SK-N-SH (cell line): ENCODE data around the gene UBE2R2. TPM values are rescaled to one million over a fixed set of nuclear protein-coding genes. Genes with fewer than 3 reads are reported as not detected.

Experiments
- CTCF ChIA-PET: fragments of 300-600, 350-600 bp; formaldehyde crosslinking; extraction: SDS; loops from one replicate; lab custom pipeline; 2021; lab: Yijun Ruan, JAX
- POLR2A ChIA-PET: fragments of 350-600 bp; sonication (Branson Sonifier 250); formaldehyde crosslinking; extraction: SDS; loops from one replicate; lab custom pipeline; 2020; ENCODE audit warnings: antibody characterized with exemption, inconsistent platforms; lab: Yijun Ruan, JAX
- DNase-seq: peaks from one replicate; pipeline ENCODE4 v3.0.0; 2012
- H2AFZ ChIP-seq: fragments of 200-600 bp; sonication (generic); 2 replicates; pipeline ENCODE4 v1.8.1; 2016; ENCODE audit warnings: antibody characterized with exemption, mild to moderate bottlenecking, low read depth
- H3F3A ChIP-seq: fragments of 200-600 bp; sonication (generic); replicated peaks from 2 replicates; pipeline ENCODE3; 2016; ENCODE audit warnings: antibody characterized with exemption, mild to moderate bottlenecking; ENCODE audit not compliant: insufficient read depth
- H3K27ac ChIP-seq, 2 experiments: fragments of 200-500 bp in 1 of 2; fragments of 200-600 bp in 1 of 2; sonication (Bioruptor generic) in 1 of 2; sonication (generic), shearing (Covaris generic) in 1 of 2; 2 replicates each; pipeline versions ENCODE4 v1.5.1 to v1.6.1; 2014 to 2016; ENCODE audit warnings: low read depth in 2 of 2, inconsistent platforms in 1 of 2, low read length in 1 of 2, mild to moderate bottlenecking in 1 of 2, mixed read lengths in 1 of 2
- H3K27me3 ChIP-seq: fragments of 200-600 bp; sonication (generic), shearing (Covaris generic); 2 replicates; pipeline ENCODE4 v1.6.1; 2016; ENCODE audit warnings: mixed run types; ENCODE audit not compliant: insufficient read depth
- H3K36me3 ChIP-seq, 2 experiments: fragments of 200-500 bp in 1 of 2; fragments of 200-600 bp in 1 of 2; sonication (Bioruptor generic) in 1 of 2; sonication (generic) in 1 of 2; replicated peaks in 1 of 2; 2 replicates each; pipeline versions ENCODE3 to v1.5.1; 2014 to 2016; ENCODE audit warnings: low read length in 1 of 2, mild to moderate bottlenecking in 1 of 2; ENCODE audit not compliant: insufficient read depth in 2 of 2, control insufficient read depth in 1 of 2
- H3K4me1 ChIP-seq, 2 experiments: fragments of 200-500 bp in 1 of 2; fragments of 200-600 bp in 1 of 2; sonication (Bioruptor generic) in 1 of 2; sonication (generic), shearing (Covaris generic) in 1 of 2; 2 replicates each; pipeline versions ENCODE4 v1.5.1 to v1.6.1; 2014 to 2016; ENCODE audit warnings: low read depth in 1 of 2, low read length in 1 of 2, mixed run types in 1 of 2; ENCODE audit not compliant: insufficient read depth in 2 of 2, control insufficient read depth in 1 of 2
- H3K4me2 ChIP-seq: fragments of 200-600 bp; sonication (generic), shearing (Covaris generic); 2 replicates; pipeline ENCODE4 v1.6.1; 2017; ENCODE audit warnings: mixed run types
- H3K4me3 ChIP-seq, 2 experiments: fragments of 200-500 bp in 1 of 2; fragments of 200-600 bp in 1 of 2; sonication (Bioruptor generic) in 1 of 2; sonication (generic), shearing (Covaris generic) in 1 of 2; 2 replicates each; pipeline versions ENCODE4 v1.5.1 to v1.8.1; 2014 to 2016; ENCODE audit warnings: low read depth in 2 of 2, inconsistent platforms in 1 of 2, low read length in 1 of 2, mild to moderate bottlenecking in 1 of 2, mixed read lengths in 1 of 2, moderate library complexity in 1 of 2
- H3K79me2 ChIP-seq: fragments of 200-600 bp; sonication (generic); 2 replicates; pipeline ENCODE4 v1.8.1; 2017; ENCODE audit warnings: mild to moderate bottlenecking; ENCODE audit not compliant: insufficient read depth
- H3K9ac ChIP-seq: fragments of 200-600 bp; sonication (generic); 2 replicates; pipeline ENCODE4 v1.6.1; 2017; ENCODE audit warnings: mixed run types
- H3K9me2 ChIP-seq: fragments of 200-600 bp; sonication (generic); 2 replicates; pipeline ENCODE4 v1.6.1; 2017; ENCODE audit warnings: mixed run types
- H3K9me3 ChIP-seq: fragments of 200-600 bp; sonication (generic); 2 replicates; pipeline ENCODE4 v1.6.1; 2017; ENCODE audit warnings: mixed run types, mild to moderate bottlenecking, moderate library complexity
- H4K20me1 ChIP-seq: fragments of 200-600 bp; sonication (generic); 2 replicates; pipeline ENCODE4 v1.6.1; 2017; ENCODE audit warnings: mild to moderate bottlenecking, mixed run types; ENCODE audit not compliant: insufficient read depth
- CTCF ChIP-seq: fragments of 200-600 bp; sonication (generic); IDR thresholded peaks from 2 replicates; pipeline ENCODE4 v1.6.1; 2017; ENCODE audit warnings: antibody characterized with exemption, mild to moderate bottlenecking, moderate library complexity
- FOSL2 ChIP-seq: IDR thresholded peaks from 2 replicates; pipeline ENCODE4 v1.4.0; 2012; ENCODE audit warnings: low read depth, mild to moderate bottlenecking, moderate library complexity, borderline replicate concordance
- FOXJ3 ChIP-seq: sonication (generic); formaldehyde crosslinking; IDR thresholded peaks from 2 replicates; pipeline ENCODE4 v1.5.1; 2020; ENCODE audit warnings: mild to moderate bottlenecking, missing genetic modification reagents
- FOXM1 ChIP-seq: IDR thresholded peaks from 2 replicates; pipeline ENCODE4 v1.4.0; 2012; ENCODE audit warnings: low read depth, mild to moderate bottlenecking
- GATA2 ChIP-seq: sonication (generic); formaldehyde crosslinking; IDR thresholded peaks from 2 replicates; pipeline ENCODE4 v1.5.0; 2020; ENCODE audit warnings: mild to moderate bottlenecking, missing genetic modification reagents
- IRF3 ChIP-seq: fragments of 150-350 bp; IDR thresholded peaks from 2 replicates; pipeline ENCODE4 v1.6.1; 2016; ENCODE audit warnings: mild to moderate bottlenecking, low read depth, low read length
- JUND ChIP-seq: IDR thresholded peaks from 2 replicates; pipeline ENCODE4 v1.4.0; 2012
- NFIC ChIP-seq: IDR thresholded peaks from 2 replicates; pipeline ENCODE4 v1.4.0; 2012; ENCODE audit warnings: borderline replicate concordance
- NRF1 ChIP-seq: IDR thresholded peaks from 2 replicates; pipeline ENCODE4 v1.6.1; 2012; ENCODE audit warnings: low read depth, mild to moderate bottlenecking, low read length
- PBX3 ChIP-seq: IDR thresholded peaks from 2 replicates; pipeline ENCODE4; 2012
- RAD21 ChIP-seq: IDR thresholded peaks from 2 replicates; pipeline ENCODE4 v1.6.1; 2012; ENCODE audit warnings: mild to moderate bottlenecking, low read length
- RXRA ChIP-seq: IDR thresholded peaks from 2 replicates; pipeline ENCODE4 v1.4.0; 2012; ENCODE audit warnings: low read depth, mild to moderate bottlenecking, borderline replicate concordance
- TCF12 ChIP-seq: IDR thresholded peaks from 2 replicates; pipeline ENCODE4 v1.4.0; 2012
- USF2 ChIP-seq: fragments of 150-350 bp; IDR thresholded peaks from 2 replicates; pipeline ENCODE4 v1.6.1; 2017; ENCODE audit warnings: antibody characterized with exemption, low read length, low read depth, borderline replicate concordance
- ZBTB33 ChIP-seq: IDR thresholded peaks from 2 replicates; pipeline ENCODE4 v1.4.0; 2012; ENCODE audit warnings: low read depth, borderline replicate concordance
- WGBS: methylation state at CpG from one replicate; pipeline ENCODE4 v1.1.6; 2017; ENCODE audit warnings: low lambda C conversion rate; 5-methylcytosine and 5-hydroxymethylcytosine counted together
- polyA plus RNA-seq, 3 experiments: library from polyadenylated mRNA; depleted of rRNA; stranded (reverse); fragments of >200 nt; gene quantifications; 2 replicates each; pipeline ENCODE4 v1.2.3, GENCODE V29; 2012

Gene UBE2R2
- polyA plus RNA-seq, 1 of the 3 experiments (the other 2 are of a cell fraction) = 19.7 TPM

GRCh38 chr9:33815781-33816180 lies 1.2 kb upstream of the UBE2R2 start:
- Histone ChIP-seq H2AFZ (no peak overlapping the region), H3K27me3 (no peaks in the 10 kb centered on the region), H3K4me2 (no peak overlapping the region), H3K79me2 (peaks cover 35% of the 10 kb centered on the region), H3K27ac (peak overlapping the region; percentile 82 to 91; a peak in 2 of 4 replicates), H3K36me3 (peaks cover 0 to 4% of the 10 kb centered on the region in 2 experiments), H3K9ac (no peak overlapping the region), H3K4me3 (no peak overlapping the region), H3F3A (peaks cover 36% of the 10 kb centered on the region), H3K9me3 (no peaks in the 10 kb centered on the region), H3K4me1 (peaks cover 7 to 16% of the 10 kb centered on the region in 2 experiments; a peak in 3 of 4 replicates), H3K9me2 (no peaks in the 10 kb centered on the region), H4K20me1 (peaks cover 25% of the 10 kb centered on the region)
- TF ChIP-seq TCF12 (no peak), GATA2 (CRISPR knock-in tag) (no peak), IRF3 (no peak), CTCF (no peak), FOXM1 (no peak), USF2 (no peak), RAD21 (no peak), RXRA (no peak), ZBTB33 (no peak), PBX3 (no peak), FOXJ3 (CRISPR knock-in tag) (no peak), JUND (no peak), FOSL2 (no peak), NRF1 (no peak), NFIC (no peak)
- ChIA-PET CTCF (interaction anchor here (0.6 to 6.6 kb wide), 11 partner anchors 14 to 258 kb away, joined by 3 to 57 read pairs (median 5); no protein-coding TSS in a partner anchor), POLR2A (no interaction called here)
- no peak for DNase-seq
- 93% methylated on average over 7 of the region's 7 CpGs for WGBS
